ENCODE data around the gene PDCD11.

The PDCD11 gene

DNA sequence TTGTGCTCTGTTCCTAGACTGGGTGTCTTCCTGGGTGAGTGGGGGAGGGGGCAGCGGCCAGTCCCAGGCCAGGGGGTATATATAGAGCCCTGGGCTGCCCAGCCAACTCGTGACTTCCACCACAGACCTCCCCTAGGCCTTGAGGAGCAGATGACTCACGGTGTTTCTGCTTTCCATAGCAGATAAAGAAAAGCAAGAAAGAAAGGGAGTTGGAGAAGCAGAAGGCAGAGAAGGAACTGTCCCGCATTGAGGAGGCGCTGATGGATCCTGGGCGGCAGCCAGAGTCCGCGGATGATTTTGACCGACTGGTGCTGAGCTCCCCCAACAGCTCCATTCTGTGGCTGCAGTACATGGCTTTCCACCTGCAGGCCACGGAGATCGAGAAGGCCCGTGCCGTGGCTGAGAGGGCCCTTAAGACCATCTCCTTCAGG, 45.6 kb downstream of the PDCD11 start:
- Histone ChIP-seq H3K4me3 (no peak overlapping the region), H3K27me3 (no peaks in the 10 kb centered on the region), H3K27ac (peak overlapping the region; percentile 36 to 64), H3K9me3 (no peaks in the 10 kb centered on the region), H3K4me1 (peaks cover 0 to 50% (median 29%) of the 10 kb centered on the region in 4 donors), H3K36me3 (peaks cover 51 to 94% (median 88%) of the 10 kb centered on the region in 3 donors)
- intact Hi-C loops (cut with DNase I; ENCODE audit: low total_unique reads): no loop called here
- DNase-seq: peak; percentile 53 to 84
- TF ChIP-seq, protein P1, sequence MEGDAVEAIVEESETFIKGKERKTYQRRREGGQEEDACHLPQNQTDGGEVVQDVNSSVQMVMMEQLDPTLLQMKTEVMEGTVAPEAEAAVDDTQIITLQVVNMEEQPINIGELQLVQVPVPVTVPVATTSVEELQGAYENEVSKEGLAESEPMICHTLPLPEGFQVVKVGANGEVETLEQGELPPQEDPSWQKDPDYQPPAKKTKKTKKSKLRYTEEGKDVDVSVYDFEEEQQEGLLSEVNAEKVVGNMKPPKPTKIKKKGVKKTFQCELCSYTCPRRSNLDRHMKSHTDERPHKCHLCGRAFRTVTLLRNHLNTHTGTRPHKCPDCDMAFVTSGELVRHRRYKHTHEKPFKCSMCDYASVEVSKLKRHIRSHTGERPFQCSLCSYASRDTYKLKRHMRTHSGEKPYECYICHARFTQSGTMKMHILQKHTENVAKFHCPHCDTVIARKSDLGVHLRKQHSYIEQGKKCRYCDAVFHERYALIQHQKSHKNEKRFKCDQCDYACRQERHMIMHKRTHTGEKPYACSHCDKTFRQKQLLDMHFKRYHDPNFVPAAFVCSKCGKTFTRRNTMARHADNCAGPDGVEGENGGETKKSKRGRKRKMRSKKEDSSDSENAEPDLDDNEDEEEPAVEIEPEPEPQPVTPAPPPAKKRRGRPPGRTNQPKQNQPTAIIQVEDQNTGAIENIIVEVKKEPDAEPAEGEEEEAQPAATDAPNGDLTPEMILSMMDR (IDR thresholded peaks at IDR 0.05): no peak

DNA sequence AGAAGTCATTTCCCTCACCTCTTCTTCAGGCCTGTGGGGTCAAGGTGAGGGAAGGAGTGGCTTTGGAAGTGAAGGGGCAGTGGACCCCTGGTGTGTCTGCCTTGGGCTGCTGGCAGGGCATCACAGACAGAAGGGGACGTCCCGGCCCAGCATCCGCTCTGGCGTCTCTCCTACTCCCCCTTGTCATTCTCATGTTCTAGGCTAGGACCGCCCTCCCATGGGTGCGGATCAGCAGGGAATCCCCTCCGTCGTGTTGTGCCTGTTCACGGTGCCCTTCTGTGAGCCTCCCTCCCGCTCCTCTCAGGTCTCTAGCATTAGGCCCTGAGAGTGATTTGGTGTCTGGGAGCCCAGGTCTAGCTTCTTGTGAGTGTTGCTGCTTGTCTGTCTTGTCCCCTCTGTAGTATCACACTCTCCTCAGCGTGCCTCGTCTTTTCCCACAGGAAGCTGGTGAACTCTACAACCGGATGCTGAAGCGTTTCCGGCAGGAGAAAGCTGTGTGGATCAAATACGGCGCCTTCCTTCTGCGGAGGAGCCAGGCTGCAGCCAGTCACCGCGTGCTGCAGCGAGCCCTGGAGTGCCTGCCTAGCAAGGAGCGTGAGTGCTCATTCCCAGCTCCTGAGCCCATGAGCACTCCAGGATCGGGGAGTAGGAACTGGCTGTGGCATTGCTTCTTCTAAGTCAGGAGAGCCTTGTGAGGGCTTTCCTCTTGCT, 47.2 kb downstream of the PDCD11 start:
- no peak for DNase-seq
- H3K4me1 ChIP-seq: peaks cover 0 to 66% (median 43%) of the 10 kb centered on the region in 4 donors
- peaks cover 61 to 94% (median 88%) of the 10 kb centered on the region in 3 donors for H3K36me3 ChIP-seq
- no peak overlapping the region for H3K4me3 ChIP-seq
- TF ChIP-seq, protein P1 (IDR thresholded peaks at IDR 0.05): no peak
- intact Hi-C loops (cut with DNase I; ENCODE audit: low total_unique reads): no loop called here
- peak overlapping the region in 1 of 2 donors; percentile 64 for H3K27ac ChIP-seq
- H3K27me3 ChIP-seq: no peaks in the 10 kb centered on the region
- no peaks in the 10 kb centered on the region for H3K9me3 ChIP-seq

DNA sequence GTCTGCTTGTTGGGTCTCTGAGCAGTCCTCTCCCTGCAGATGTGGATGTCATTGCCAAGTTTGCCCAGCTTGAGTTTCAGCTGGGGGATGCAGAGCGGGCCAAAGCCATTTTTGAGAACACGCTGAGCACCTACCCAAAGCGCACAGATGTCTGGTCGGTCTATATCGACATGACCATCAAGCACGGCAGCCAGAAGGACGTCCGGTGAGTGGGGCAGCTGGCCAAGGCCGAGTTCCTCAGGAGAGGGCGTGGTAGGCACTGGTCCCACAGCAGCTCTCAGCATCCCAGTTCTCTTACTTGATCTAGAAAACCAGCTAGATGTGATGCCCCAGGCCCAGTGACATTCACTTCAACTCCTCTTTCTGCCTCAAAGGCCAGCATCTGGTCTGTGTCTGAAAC, 48.1 kb downstream of the PDCD11 start:
- Histone ChIP-seq H3K4me3 (no peak overlapping the region), H3K27ac (peak overlapping the region; percentile 93 to 97), H3K9me3 (no peaks in the 10 kb centered on the region), H3K36me3 (peaks cover 61 to 94% (median 87%) of the 10 kb centered on the region in 3 donors), H3K27me3 (no peaks in the 10 kb centered on the region), H3K4me1 (peaks cover 4 to 75% (median 51%) of the 10 kb centered on the region in 4 donors)
- intact Hi-C loops (cut with DNase I; ENCODE audit: low total_unique reads): no loop called here
- DNase-seq: no peak
- TF ChIP-seq, protein P1 (IDR thresholded peaks at IDR 0.05): no peak

DNA sequence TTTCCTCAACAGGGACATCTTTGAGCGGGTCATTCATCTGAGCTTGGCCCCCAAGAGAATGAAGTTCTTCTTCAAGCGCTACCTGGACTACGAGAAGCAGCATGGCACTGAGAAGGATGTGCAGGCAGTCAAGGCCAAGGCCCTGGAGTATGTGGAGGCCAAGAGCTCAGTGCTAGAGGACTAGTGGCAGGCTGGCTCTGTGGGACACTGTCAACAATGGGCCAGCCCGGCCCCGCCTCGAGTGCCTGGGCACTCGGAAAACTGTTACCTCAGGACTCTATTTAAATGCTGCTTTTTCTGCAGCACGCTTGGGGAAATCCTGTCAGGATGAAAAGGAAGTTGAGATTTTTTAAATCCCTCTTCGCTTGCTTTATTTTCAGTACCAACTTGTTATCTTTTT, 48.9 kb downstream of the PDCD11 start:
- intact Hi-C loops (cut with DNase I; ENCODE audit: low total_unique reads): no loop called here
- Histone ChIP-seq H3K4me3 (no peak overlapping the region), H3K27me3 (no peaks in the 10 kb centered on the region), H3K4me1 (peaks cover 9 to 83% (median 60%) of the 10 kb centered on the region in 4 donors), H3K9me3 (no peaks in the 10 kb centered on the region), H3K36me3 (peaks cover 58 to 94% (median 87%) of the 10 kb centered on the region in 3 donors), H3K27ac (peak overlapping the region; percentile 93 to 97)
- TF ChIP-seq, protein P1 (IDR thresholded peaks at IDR 0.05): no peak
- no peak for DNase-seq

DNA sequence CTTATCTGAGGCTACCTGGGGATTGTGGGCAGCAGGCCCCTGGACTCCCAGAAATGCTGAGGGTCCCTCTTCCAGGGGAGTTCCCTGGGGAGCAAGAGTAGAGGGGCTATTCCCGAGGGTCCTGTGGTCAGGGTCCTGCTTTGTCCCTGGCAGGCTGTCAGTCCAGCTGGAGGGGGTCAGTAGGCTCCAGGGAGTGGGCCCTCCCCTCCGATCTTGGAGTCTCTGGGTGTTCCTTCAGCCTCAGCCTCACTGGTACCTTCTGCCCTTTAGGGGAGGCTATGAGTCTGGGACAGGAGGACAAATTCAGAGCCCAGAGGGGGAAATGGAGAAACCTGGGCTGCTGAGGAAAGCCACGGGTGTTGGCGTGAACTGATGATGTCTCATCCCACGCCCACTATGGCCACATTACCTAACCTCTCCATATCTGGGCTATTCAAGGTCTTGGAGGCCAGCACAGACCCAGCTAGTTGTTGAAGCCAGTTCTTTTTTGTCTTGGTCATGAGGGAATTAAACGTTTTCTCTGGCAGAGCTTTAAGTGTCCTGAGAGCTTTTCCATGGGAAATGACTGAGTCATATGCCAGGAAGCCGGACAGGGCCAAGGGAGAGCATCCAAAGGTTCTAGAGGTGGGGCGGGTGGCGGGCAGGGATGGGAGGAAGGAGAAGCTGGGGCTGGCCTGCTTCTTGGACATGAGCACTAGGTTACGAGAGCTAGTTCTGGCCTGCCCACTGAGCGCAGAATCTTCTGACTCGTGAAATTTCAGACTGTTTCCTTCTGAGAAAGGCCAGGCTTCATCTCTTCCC, 49.5 kb downstream of the PDCD11 start:
- no peaks in the 10 kb centered on the region for H3K27me3 ChIP-seq
- H3K4me1 ChIP-seq: peaks cover 9 to 88% (median 65%) of the 10 kb centered on the region in 4 donors
- H3K9me3 ChIP-seq: no peaks in the 10 kb centered on the region
- peak; percentile 93 to 96 for DNase-seq
- H3K4me3 ChIP-seq: no peak overlapping the region
- H3K36me3 ChIP-seq: peaks cover 58 to 89% (median 83%) of the 10 kb centered on the region in 3 donors
- H3K27ac ChIP-seq: peak overlapping the region; percentile 93 to 97
- TF ChIP-seq, protein P1 (IDR thresholded peaks at IDR 0.05): no peak
- intact Hi-C loops (cut with DNase I; ENCODE audit: low total_unique reads): no loop called here

Data from tibial artery (tissue), 4 donors.